HG03159 (cell line): ENCODE results near the gene BRCA2.

Source experiments
- ATAC-seq: cut with Tn5 transposase; IDR thresholded peaks from one replicate; pipeline ENCODE4 v1.9.1; 2021; ENCODE audit warnings: mild to moderate bottlenecking, moderate library complexity; ENCODE audit not compliant: unreplicated experiment

Gene BRCA2, protein sequence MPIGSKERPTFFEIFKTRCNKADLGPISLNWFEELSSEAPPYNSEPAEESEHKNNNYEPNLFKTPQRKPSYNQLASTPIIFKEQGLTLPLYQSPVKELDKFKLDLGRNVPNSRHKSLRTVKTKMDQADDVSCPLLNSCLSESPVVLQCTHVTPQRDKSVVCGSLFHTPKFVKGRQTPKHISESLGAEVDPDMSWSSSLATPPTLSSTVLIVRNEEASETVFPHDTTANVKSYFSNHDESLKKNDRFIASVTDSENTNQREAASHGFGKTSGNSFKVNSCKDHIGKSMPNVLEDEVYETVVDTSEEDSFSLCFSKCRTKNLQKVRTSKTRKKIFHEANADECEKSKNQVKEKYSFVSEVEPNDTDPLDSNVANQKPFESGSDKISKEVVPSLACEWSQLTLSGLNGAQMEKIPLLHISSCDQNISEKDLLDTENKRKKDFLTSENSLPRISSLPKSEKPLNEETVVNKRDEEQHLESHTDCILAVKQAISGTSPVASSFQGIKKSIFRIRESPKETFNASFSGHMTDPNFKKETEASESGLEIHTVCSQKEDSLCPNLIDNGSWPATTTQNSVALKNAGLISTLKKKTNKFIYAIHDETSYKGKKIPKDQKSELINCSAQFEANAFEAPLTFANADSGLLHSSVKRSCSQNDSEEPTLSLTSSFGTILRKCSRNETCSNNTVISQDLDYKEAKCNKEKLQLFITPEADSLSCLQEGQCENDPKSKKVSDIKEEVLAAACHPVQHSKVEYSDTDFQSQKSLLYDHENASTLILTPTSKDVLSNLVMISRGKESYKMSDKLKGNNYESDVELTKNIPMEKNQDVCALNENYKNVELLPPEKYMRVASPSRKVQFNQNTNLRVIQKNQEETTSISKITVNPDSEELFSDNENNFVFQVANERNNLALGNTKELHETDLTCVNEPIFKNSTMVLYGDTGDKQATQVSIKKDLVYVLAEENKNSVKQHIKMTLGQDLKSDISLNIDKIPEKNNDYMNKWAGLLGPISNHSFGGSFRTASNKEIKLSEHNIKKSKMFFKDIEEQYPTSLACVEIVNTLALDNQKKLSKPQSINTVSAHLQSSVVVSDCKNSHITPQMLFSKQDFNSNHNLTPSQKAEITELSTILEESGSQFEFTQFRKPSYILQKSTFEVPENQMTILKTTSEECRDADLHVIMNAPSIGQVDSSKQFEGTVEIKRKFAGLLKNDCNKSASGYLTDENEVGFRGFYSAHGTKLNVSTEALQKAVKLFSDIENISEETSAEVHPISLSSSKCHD (N-terminal part only)

DNA sequence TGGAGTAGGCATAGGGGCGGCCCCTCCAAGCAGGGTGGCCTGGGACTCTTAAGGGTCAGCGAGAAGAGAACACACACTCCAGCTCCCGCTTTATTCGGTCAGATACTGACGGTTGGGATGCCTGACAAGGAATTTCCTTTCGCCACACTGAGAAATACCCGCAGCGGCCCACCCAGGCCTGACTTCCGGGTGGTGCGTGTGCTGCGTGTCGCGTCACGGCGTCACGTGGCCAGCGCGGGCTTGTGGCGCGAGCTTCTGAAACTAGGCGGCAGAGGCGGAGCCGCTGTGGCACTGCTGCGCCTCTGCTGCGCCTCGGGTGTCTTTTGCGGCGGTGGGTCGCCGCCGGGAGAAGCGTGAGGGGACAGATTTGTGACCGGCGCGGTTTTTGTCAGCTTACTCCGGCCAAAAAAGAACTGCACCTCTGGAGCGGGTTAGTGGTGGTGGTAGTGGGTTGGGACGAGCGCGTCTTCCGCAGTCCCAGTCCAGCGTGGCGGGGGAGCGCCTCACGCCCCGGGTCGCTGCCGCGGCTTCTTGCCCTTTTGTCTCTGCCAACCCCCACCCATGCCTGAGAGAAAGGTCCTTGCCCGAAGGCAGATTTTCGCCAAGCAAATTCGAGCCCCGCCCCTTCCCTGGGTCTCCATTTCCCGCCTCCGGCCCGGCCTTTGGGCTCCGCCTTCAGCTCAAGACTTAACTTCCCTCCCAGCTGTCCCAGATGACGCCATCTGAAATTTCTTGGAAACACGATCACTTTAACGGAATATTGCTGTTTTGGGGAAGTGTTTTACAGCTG, at the start of gene BRCA2, which contains the start of gene ZAR1L:
BRCA2 (plus strand) TSS at position 271 of the 790 bp plus-strand sequence. CDS start 953 bp downstream, outside the sequence.
ZAR1L (minus strand) TSS at position 126 of the 790 bp plus-strand sequence. CDS start 3,438 bp downstream, outside the sequence.
- ATAC-seq: peak; percentile 90

DNA sequence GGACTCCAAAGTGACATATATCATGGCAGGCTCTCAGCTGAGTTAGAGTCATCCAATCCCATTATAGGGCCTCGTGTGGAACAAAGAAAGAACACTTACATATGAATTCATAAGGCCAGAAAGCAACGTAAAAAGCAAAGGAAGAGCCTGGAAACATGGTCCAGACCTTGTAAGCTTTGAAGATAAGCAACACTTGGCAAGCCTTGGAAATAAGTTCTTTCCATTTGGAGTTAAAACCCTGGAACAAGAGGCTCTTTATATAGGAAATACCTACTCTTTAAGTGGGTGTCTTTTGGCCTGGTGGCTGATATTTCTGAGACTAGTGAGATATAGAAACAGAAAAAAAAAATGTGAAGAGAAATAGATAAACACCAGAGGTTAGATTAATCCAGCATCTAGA, 49.6 kb upstream of the BRCA2 start:
- ATAC-seq: no peak

DNA sequence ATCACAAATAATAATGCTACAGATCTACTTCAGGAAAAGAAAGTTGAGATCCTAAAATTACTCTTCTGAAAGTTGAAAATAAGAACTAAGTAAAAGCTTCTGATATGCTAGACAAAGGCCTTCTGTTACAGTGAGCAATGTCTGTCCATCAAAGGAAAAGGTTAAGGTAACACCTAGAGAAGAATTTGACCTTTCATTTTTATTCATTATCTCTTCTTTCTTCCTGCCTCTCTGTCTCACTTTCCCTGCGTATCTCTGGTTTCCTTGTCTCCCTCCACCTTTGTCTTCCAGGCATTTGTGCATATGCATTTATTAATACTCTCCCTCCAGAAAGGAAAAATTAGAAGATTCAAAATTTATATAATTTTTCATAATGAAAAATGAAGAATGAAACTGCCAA, 49.2 kb upstream of the BRCA2 start:
- ATAC-seq: no peak

DNA sequence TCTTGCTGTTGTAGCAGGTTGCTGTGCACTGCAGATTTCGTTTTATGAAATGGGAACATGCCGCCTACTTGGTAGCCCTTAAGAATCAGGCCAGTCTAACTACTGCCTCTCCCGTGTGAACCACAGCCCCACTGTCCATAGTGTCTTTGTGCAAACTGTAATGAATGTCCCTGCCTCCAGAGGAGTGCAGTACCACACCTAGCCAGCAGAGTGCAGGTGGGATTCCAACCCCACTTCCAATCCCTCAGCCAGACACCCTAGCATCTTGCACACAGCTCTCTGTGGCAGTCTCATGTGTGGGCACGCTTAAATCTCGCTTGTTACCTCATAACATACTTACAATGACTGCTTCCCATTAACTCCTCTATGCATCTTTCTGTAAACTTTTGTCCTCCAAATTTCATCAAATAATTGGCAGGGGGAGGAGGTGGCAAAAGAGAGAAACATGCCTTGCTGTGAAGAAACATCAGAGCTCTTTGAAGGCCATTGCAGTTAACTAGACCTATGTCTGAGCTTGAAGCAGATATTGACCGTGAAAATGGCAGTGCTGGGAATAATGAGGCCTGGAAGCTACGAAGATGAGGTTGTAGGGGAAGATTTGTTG, 47.4 kb upstream of the BRCA2 start:
- ATAC-seq: peak; percentile 86

DNA sequence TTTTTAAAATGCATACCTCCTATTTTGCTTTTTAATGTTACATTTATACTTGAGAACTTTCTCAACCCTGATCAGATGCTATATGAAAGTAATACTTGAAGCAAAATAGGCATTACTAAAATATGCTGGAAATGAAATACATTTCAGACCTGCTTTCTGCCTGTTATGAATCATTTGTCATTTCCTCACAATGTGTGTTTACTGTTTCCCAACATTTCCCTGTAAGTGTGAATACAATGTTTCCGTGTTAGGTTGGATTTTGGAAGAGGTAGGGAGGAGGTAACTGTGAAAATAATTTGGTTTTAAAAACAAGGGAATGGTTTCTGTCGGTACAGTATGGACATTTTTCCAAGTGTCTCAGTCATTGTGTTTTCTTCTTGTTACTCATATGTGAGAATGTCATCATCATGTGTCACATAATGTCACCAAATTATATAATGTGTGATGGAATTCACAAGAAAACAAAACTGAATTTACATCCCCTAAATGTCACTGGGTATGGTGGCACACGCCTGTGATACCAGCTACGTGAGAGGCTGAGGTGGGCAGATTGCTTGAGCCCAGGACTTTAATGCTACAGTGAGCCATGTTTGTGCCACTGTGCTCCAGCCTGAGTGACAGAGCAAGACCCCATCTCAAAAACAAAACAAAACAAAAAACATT, 43.2 kb upstream of the BRCA2 start:
- no peak for ATAC-seq

GRCh38 chr13:32277839-32278238, 37.5 kb upstream of the BRCA2 start:
- no peak for ATAC-seq

GRCh38 chr13:32278426-32278825, 36.9 kb upstream of the BRCA2 start:
- no peak for ATAC-seq

- no peak for ATAC-seq
These were observed 34.2 kb upstream of the BRCA2 start for GRCh38 chr13:32281096-32281495.

DNA sequence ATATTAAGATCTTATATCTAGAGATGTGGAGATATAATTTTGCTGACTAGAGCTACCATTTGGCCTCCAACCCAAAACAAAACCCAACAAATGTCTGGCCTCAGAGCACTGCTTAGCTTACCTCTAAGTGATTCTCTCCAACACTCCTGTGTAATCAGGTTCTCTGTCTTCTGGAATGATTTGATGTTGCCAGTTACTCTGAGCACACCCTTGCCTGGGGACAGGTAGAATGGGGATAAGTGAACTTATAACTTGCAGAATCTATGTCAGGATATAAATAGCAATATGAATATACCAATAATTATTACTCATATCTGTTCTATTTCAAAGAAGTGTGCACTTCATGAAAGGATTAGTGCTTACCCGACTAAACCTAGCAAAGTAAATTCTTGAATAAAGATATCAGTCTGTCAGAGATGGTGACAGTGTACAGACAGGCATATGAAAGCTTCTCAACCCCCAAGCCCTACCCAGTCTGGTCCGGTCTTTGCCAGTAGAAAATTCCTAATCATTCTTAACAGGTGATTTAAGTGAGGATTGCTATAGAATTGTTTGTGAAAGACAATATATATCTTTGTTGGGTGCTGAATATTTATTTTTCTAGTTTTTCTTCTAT, 33.1 kb upstream of the BRCA2 start:
- no peak for ATAC-seq

- ATAC-seq: no peak
These were observed 30.2 kb upstream of the BRCA2 start for GRCh38 chr13:32284927-32285632.

DNA sequence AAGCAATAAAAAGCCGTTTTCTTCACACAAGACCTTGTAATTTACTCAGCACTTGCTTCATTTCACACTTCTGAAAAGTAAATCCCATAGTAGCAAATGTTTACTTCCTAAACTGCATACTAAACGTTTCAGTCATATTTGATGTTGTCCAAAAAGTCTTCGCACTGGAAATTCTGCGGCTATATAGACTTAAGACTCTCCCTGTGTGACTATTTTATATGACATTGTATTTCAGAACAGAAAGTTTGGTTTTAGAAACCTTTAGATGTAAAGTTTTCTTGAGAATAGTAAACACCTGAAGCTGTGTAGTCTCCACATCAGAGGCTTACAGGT, 29.7 kb upstream of the BRCA2 start:
- no peak for ATAC-seq

- ATAC-seq: no peak
These were observed 18.1 kb upstream of the BRCA2 start for GRCh38 chr13:32297206-32297605.

DNA sequence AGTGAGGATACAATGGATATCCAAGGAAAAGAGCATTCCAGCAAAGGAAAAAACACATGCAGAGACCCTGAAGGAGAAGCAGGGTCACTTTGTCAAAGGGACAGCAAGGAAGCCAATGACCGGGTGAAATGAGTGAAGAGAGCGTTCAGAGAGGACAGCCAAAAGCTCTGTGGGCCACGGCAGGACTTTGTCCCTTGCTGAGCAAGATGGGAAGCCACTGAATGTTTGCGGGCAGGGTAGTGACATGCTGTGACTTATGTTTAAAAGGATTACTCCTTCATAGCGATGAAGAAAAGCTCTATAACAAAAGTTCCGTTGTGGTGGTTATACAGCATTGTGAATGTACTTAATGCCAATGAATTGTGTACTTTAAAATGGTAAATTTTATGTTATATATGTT, 16.6 kb upstream of the BRCA2 start:
- ATAC-seq: no peak

DNA sequence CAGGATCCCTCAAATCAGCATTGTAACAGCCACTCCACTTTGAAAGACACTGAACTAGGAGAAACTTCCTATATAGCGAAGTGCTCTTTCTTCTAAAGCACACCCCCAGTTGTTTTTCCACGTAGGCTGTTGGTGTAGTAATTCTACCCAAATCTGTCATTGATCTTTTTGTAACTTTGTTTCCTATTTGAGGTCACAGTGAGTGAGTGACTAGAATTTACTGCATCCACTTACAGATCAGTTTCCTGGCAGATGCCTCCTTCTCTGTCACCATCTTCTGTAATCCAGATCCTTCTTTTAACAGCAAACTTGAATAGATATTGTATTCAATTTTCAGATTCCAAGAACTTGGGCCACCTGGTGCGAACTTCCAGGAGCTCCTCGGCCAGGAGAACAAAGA, 15.4 kb upstream of the BRCA2 start:
- no peak for ATAC-seq

- ATAC-seq: no peak
These were observed 14.9 kb upstream of the BRCA2 start for GRCh38 chr13:32300406-32300805.

- no peak for ATAC-seq
These were observed 14.4 kb upstream of the BRCA2 start for GRCh38 chr13:32300920-32301319.

DNA sequence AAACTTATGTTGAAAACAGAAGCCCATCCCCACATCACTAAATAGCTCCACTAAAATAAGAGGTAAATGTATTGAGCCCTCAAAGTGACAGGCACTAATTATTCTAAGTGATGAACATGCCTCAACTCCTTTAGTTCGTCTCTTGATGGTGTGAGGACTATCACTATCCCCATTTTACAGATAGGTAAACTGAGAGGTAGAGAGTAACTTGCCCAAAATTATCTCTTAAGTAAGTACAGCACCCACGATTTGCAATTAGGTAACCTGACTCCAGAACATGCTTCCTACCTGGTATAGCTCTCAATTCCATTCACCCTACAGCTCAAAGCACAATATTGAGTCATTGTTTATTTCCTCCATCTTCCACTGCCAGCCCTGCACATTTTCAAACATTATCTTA, 12.8 kb upstream of the BRCA2 start:
- ATAC-seq: no peak

GRCh38 chr13:32305646-32306045, 9.7 kb upstream of the BRCA2 start:
- ATAC-seq: no peak
